Measurements from ENCODE around the gene CD33. TPM values are rescaled to one million over a fixed set of nuclear protein-coding genes. Genes with fewer than 3 reads are reported as not detected.

The CD33 gene
- total and polyA plus RNA-seq, 9 of the 15 experiments (the other 6 are each of a cell fraction or from before 2014, with no cell fraction given) = 36.1 to 88.6 (median 49.6) TPM

DNA sequence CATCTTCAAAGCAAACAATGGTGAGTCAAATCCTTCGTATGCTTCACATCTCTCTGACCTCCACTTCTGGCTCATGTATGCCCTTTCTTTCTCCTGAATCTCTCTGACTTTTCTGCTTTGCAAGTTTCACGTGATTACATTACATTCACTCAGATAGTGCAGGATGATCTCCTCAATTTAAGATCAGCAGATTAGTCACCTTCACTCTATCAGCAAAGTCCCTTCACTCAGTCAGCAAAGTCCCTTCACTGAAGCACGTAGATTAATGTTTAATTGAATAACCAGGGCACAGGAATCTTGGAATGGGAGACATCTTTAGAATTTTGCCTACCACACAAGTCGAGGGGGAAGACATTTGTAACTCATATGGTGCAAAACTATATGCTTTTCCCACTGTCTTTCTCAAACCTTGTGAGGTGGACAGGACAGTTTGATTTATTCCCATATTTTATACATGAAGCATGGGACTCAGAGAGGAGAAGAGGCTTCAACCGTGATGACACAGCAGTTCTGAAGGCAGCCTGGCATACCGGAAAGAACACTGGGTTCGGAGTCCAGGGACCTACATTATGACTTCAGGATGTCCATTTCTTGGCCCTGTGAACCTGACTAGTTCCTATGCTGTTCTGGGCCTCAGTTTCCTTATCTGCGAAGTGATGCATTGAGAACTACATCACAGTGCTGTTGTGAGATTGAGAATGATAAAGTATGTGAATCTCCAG is 49.3 kb downstream of the CD33 start (continued):
- TF ChIP-seq CREB3 (tag; conservative IDR thresholded peaks at IDR 0.05; ENCODE audit: low read depth) = no peak
- TF ChIP-seq, protein P1, sequence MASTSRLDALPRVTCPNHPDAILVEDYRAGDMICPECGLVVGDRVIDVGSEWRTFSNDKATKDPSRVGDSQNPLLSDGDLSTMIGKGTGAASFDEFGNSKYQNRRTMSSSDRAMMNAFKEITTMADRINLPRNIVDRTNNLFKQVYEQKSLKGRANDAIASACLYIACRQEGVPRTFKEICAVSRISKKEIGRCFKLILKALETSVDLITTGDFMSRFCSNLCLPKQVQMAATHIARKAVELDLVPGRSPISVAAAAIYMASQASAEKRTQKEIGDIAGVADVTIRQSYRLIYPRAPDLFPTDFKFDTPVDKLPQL (IDR thresholded peaks at IDR 0.05; ENCODE audit: extremely low read depth, insufficient read length) = no peak
- TF ChIP-seq, protein P2, sequence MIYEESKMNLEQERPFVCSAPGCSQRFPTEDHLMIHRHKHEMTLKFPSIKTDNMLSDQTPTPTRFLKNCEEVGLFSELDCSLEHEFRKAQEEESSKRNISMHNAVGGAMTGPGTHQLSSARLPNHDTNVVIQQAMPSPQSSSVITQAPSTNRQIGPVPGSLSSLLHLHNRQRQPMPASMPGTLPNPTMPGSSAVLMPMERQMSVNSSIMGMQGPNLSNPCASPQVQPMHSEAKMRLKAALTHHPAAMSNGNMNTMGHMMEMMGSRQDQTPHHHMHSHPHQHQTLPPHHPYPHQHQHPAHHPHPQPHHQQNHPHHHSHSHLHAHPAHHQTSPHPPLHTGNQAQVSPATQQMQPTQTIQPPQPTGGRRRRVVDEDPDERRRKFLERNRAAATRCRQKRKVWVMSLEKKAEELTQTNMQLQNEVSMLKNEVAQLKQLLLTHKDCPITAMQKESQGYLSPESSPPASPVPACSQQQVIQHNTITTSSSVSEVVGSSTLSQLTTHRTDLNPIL (CRISPR knock-in tag; IDR thresholded peaks at IDR 0.05) = no peak
- TF ChIP-seq ZNF311 (CRISPR knock-in tag; IDR thresholded peaks at IDR 0.05) = no peak
- TF ChIP-seq FIP1L1 (IDR thresholded peaks at IDR 0.05; ENCODE audit: low read depth, low read length, poor library complexity, severe bottlenecking) = no peak
- no peak for TF ChIP-seq PML (IDR thresholded peaks at IDR 0.05; ENCODE audit: low read length)

GRCh38 chr19:51277112-51277511 is 52.2 kb downstream of the CD33 start:
- Histone ChIP-seq H3K9me1 (ENCODE audit: control insufficient read depth, insufficient read depth, low read length) (no peaks in the 10 kb centered on the region), H3K4me2 (ENCODE audit: insufficient read depth, low read length) (no peak overlapping the region), H3K79me2 (ENCODE audit: control insufficient read depth, insufficient read depth, low read length) (no peaks in the 10 kb centered on the region), H3K4me1 (replicated peaks in 1 of 2; ENCODE audit: control insufficient read depth in 2 of 2, insufficient read depth in 2 of 2, low read length in 2 of 2) (no peaks in the 10 kb centered on the region), H3K27me3 (ENCODE audit: control insufficient read depth in 2 of 2, insufficient read depth in 2 of 2, low read length in 2 of 2) (peaks cover 8 to 24% of the 10 kb centered on the region in 2 experiments; a peak in 3 of 5 replicates), H2AFZ (ENCODE audit: low read depth, low read length) (no peak overlapping the region), H3K9ac (ENCODE audit: insufficient read depth in 1 of 2, low read depth in 2 of 2, low read length in 2 of 2) (no peak overlapping the region), H3K4me3 (no peak overlapping the region), H4K20me1 (replicated peaks; ENCODE audit: control insufficient read depth, insufficient read depth, low read length) (no peaks in the 10 kb centered on the region), H3K9me3 (replicated peaks; ENCODE audit: control insufficient read depth, insufficient read depth, low read depth, low read length) (no peaks in the 10 kb centered on the region), H3K27ac (ENCODE audit: extremely low read depth, low read depth, low read length) (no peak overlapping the region), H3K36me3 (ENCODE audit: control insufficient read depth, insufficient read depth, low read length) (no peaks in the 10 kb centered on the region)
- FAIRE-seq (no peak), DNase-seq (ENCODE audit: extremely low read depth in 1 of 4, low spot score in 3 of 4) (no peak), ATAC-seq (no peak)
- in situ Hi-C loops (cut with MboI) = no loop called here
- ChIA-PET POLR2A (interaction anchor here (0.8 kb wide), 1 partner anchor 32 kb away, joined by 5 read pairs; no protein-coding TSS in a partner anchor), CTCF (ENCODE audit: low intra/inter-chr PET ratio) (no interaction called here)
- intact Hi-C loops (cut with micrococcal nuclease) = no loop called here
- 2% methylated on average over 3 of the region's 3 CpGs for WGBS (ENCODE audit: insufficient coverage, low coverage, missing lambda C conversion rate)
- no TSS peak for BruUV-seq (replicated peaks)
- TF ChIP-seq KDM5B (IDR thresholded peaks at IDR 0.05; ENCODE audit: insufficient replicate concordance, low read depth, low read length) (no peak), SRF (CRISPR knock-in tag; IDR thresholded peaks at IDR 0.05) (no peak), ZNF316 (IDR thresholded peaks at IDR 0.05) (0 out of 2 replicates have a peak, but pooled peaks have one; percentile 12), FOS (IDR thresholded peaks at IDR 0.05; ENCODE audit: extremely low read depth, insufficient read length) (no peak)
- TF ChIP-seq, protein P3, sequence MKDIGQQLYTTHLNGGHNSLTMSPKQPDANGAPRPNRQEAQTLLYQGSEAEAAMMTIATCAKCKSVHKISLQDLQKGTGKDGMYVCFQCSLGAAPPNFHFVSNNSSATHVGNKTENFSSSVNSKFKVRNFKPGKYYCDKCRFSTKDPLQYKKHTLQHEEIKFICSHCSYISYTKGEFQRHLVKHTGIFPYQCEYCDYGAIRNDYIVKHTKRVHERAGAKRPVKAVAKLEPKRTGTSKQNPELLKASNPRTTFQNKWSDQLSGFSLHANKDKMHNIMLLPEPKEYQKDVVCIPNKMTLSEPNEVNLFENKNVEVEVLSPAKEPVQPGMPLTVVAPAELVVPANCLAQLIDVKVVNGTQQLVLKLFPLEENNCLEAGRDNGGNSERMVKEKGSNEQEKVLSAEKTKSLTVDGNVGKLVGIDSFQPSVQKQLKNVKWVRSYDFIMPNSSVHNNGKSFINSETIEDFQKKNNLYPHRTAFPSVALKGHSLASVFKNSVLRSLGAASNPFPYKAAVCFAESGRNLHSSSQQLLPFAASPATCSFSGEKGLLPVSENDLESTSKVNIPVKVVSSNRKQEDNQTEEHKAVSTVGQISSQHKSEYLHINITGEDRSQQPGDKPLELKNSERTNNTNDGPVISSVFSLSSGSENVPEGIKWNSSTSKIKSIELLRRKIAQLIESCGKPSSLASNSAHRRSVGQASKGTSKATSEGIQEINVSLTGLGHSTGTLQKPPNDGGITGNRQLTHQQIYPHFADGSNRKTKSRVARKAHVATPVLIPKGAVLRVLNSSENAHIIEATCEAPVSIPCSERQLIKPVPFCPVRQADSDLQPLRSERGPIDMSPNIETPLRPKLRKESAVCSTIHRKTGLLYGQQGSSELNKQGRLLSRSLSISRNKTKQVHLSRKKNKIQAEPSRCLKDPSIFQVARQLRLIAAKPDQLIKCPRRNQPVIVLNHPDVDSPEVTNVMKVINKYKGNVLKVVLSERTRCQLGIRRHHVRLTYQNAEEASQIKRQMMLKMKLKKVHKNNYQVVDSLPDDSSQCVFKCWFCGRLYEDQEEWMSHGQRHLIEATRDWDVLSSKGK (CRISPR knock-in tag; IDR thresholded peaks at IDR 0.05) = no peak
